ENCODE results near the gene KCNIP4. TPM values are rescaled to one million over a fixed set of nuclear protein-coding genes. Genes with fewer than 3 reads are reported as not detected.

Gene KCNIP4
- polyA plus RNA-seq, 3 donors, result 0.09 to 0.25 TPM; not detected in 1

DNA sequence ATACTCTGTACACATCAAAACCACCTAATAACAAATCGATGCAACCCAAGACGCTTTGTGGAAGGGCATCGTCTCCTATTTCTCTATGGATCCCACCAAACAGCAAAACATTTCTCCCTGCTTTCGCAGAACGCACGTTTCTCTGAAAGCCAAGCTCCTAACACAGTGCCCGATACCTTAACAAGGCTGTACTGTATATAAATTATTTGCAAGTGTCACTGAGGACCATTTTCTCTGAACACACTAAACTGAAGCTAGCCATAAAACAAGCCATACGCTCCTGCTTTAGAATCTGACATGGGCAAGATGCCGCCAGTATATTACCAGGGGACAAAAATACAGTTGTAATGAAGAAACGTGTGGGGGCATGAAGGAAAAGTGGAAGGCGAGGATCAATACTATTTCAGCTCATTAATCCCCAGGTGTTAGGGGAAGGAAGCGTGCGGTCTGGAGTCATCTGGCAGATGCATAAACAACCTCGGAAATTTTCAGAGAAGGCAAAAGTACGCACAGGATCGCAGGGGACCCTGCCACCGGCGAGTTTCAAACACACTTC is 703 bp downstream of the KCNIP4 start:
- no peaks in the 10 kb centered on the region for H3K79me2 ChIP-seq (ENCODE audit: insufficient read depth, low read length)
- H3K9me3 ChIP-seq (replicated peaks in 1 of 2; ENCODE audit: control insufficient read depth in 1 of 2, insufficient read depth in 1 of 2, low read length in 2 of 2), result peaks cover 0 to 12% of the 10 kb centered on the region in 2 donors
- Mint-ChIP-seq H3K27ac (no peak overlapping the region), H3K9me3 (peaks cover 0 to 18% (median 2%) of the 10 kb centered on the region in 7 donors), H3K36me3 (no peaks in the 10 kb centered on the region), H3K4me3 (peak overlapping the region in 1 of 2 donors; percentile 73), H3K27me3 (ENCODE audit: low read depth in 3 of 3) (peaks cover 27 to 41% (median 31%) of the 10 kb centered on the region in 3 donors), H3K4me1 (no peaks in the 10 kb centered on the region)
- intact Hi-C loops (cut with micrococcal nuclease), result no loop called here
- H3K4me3 ChIP-seq (replicated peaks in 1 of 3; ENCODE audit: low read depth in 2 of 3, low read length in 3 of 3), result no peak overlapping the region
- no peak overlapping the region for H2AFZ ChIP-seq (ENCODE audit: insufficient read depth, low read depth, low read length, poor library complexity, severe bottlenecking)
- H3K9ac ChIP-seq (ENCODE audit: insufficient read depth, low read length, poor library complexity, severe bottlenecking), result no peak overlapping the region
- WGBS (ENCODE audit: insufficient coverage), result 29% methylated on average over 7 of the region's 18 CpGs
- TF ChIP-seq, protein P1, sequence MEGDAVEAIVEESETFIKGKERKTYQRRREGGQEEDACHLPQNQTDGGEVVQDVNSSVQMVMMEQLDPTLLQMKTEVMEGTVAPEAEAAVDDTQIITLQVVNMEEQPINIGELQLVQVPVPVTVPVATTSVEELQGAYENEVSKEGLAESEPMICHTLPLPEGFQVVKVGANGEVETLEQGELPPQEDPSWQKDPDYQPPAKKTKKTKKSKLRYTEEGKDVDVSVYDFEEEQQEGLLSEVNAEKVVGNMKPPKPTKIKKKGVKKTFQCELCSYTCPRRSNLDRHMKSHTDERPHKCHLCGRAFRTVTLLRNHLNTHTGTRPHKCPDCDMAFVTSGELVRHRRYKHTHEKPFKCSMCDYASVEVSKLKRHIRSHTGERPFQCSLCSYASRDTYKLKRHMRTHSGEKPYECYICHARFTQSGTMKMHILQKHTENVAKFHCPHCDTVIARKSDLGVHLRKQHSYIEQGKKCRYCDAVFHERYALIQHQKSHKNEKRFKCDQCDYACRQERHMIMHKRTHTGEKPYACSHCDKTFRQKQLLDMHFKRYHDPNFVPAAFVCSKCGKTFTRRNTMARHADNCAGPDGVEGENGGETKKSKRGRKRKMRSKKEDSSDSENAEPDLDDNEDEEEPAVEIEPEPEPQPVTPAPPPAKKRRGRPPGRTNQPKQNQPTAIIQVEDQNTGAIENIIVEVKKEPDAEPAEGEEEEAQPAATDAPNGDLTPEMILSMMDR (IDR thresholded peaks at IDR 0.05), result no peak
- no peak for DNase-seq
- no peaks in the 10 kb centered on the region for H3K4me1 ChIP-seq (ENCODE audit: control insufficient read depth in 1 of 2, insufficient read depth in 2 of 2, low read length in 2 of 2)
- H3K4me2 ChIP-seq (replicated peaks; ENCODE audit: extremely low read depth, low read length, poor library complexity, severe bottlenecking), result no peak overlapping the region
- H3K36me3 ChIP-seq (replicated peaks in 1 of 2; ENCODE audit: control insufficient read depth in 1 of 2, insufficient read depth in 2 of 2, low read length in 2 of 2), result no peaks in the 10 kb centered on the region
- peaks cover 12 to 30% of the 10 kb centered on the region in 2 donors for H3K27me3 ChIP-seq (ENCODE audit: control insufficient read depth in 2 of 2, insufficient read depth in 2 of 2, low read length in 2 of 2)
- no peak overlapping the region for H3K27ac ChIP-seq (ENCODE audit: low read depth in 1 of 2, low read length in 2 of 2)
- H4K20me1 ChIP-seq (ENCODE audit: insufficient read depth, low read length), result no peaks in the 10 kb centered on the region

DNA sequence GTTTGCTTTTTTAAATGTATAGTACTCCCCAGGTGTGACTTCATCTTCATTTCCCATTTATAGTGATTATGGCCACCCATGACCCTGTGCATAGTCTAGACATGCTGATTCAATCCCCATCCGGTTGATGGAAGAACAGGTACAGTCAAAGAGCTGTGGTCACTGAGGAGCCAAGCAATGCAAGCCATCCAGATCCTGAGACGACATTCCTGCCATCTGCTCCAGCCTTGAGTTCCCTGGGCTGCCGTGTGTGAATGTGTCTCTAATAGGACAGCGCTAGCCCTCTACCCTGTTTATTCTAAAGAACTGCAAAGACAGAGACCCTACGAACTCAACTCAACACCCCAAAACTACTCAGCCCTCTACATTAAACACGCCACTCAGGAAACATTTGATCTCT is 1.7 kb downstream of the KCNIP4 start:
- Histone ChIP-seq H3K4me1 (ENCODE audit: control insufficient read depth in 1 of 2, insufficient read depth in 2 of 2, low read length in 2 of 2) (no peaks in the 10 kb centered on the region), H3K27me3 (ENCODE audit: control insufficient read depth in 2 of 2, insufficient read depth in 2 of 2, low read length in 2 of 2) (peaks cover 12 to 30% of the 10 kb centered on the region in 2 donors), H3K9ac (ENCODE audit: insufficient read depth, low read length, poor library complexity, severe bottlenecking) (no peak overlapping the region), H4K20me1 (ENCODE audit: insufficient read depth, low read length) (no peaks in the 10 kb centered on the region), H3K4me3 (replicated peaks in 1 of 3; ENCODE audit: low read depth in 2 of 3, low read length in 3 of 3) (no peak overlapping the region), H3K9me3 (replicated peaks in 1 of 2; ENCODE audit: control insufficient read depth in 1 of 2, insufficient read depth in 1 of 2, low read length in 2 of 2) (peaks cover 0 to 12% of the 10 kb centered on the region in 2 donors), H3K4me2 (replicated peaks; ENCODE audit: extremely low read depth, low read length, poor library complexity, severe bottlenecking) (no peak overlapping the region), H3K27ac (ENCODE audit: low read depth in 1 of 2, low read length in 2 of 2) (no peak overlapping the region), H3K36me3 (replicated peaks in 1 of 2; ENCODE audit: control insufficient read depth in 1 of 2, insufficient read depth in 2 of 2, low read length in 2 of 2) (no peaks in the 10 kb centered on the region), H2AFZ (ENCODE audit: insufficient read depth, low read depth, low read length, poor library complexity, severe bottlenecking) (no peak overlapping the region), H3K79me2 (ENCODE audit: insufficient read depth, low read length) (no peaks in the 10 kb centered on the region)
- H3K27me3 Mint-ChIP-seq (ENCODE audit: low read depth in 3 of 3), result peaks cover 27 to 40% (median 29%) of the 10 kb centered on the region in 3 donors
- TF ChIP-seq, protein P1 (IDR thresholded peaks at IDR 0.05), result no peak
- intact Hi-C loops (cut with micrococcal nuclease), result no loop called here
- no peak overlapping the region for H3K4me3 Mint-ChIP-seq
- no peak overlapping the region for H3K27ac Mint-ChIP-seq
- 87% methylated on average over 4 of the region's 6 CpGs for WGBS (ENCODE audit: insufficient coverage)
- no peaks in the 10 kb centered on the region for H3K4me1 Mint-ChIP-seq
- H3K9me3 Mint-ChIP-seq, result peaks cover 0 to 15% (median 2%) of the 10 kb centered on the region in 7 donors
- H3K36me3 Mint-ChIP-seq, result no peaks in the 10 kb centered on the region
- no peak for DNase-seq

Data from CD14-positive monocyte (primary cell).